GM23248 (cell line): ENCODE results near the gene NOL6.

Source experiments
- EZH2 ChIP-seq: fragments of 200-600 bp; sonication (generic); IDR thresholded peaks from 2 replicates; pipeline ENCODE4 v1.6.1; 2018; ENCODE audit warnings: antibody characterized with exemption, mild to moderate bottlenecking; ENCODE audit not compliant: insufficient read depth, poor library complexity, severe bottlenecking
- EZH2phosphoT487 ChIP-seq: fragments of 200-600 bp; sonication (generic); IDR thresholded peaks from 2 replicates; pipeline ENCODE4 v1.6.1; 2018; ENCODE audit warnings: antibody characterized with exemption, moderate library complexity, mild to moderate bottlenecking, low read depth; ENCODE audit not compliant: insufficient read depth

- TF ChIP-seq EZH2phosphoT487 (no peak), EZH2 (no peak)
These were observed 33.1 kb downstream of the NOL6 start for GRCh38 chr9:33440609-33441008.
